Loucy (cell line): ENCODE data around the gene PCF11.

Experiments
- EZH2phosphoT487 ChIP-seq: fragments of 200-600 bp; IDR thresholded peaks from 2 replicates; pipeline ENCODE4 v1.6.1; 2018; ENCODE audit warnings: antibody characterized with exemption, mild to moderate bottlenecking, moderate library complexity, borderline replicate concordance
- TF ChIP-seq, protein P1 (sequence below): fragments of 200-600 bp; sonication (generic); conservative IDR thresholded peaks from 2 replicates; pipeline ENCODE4 v1.5.1; 2014; ENCODE audit warnings: mild to moderate bottlenecking, antibody characterized with exemption, low read length

DNA sequence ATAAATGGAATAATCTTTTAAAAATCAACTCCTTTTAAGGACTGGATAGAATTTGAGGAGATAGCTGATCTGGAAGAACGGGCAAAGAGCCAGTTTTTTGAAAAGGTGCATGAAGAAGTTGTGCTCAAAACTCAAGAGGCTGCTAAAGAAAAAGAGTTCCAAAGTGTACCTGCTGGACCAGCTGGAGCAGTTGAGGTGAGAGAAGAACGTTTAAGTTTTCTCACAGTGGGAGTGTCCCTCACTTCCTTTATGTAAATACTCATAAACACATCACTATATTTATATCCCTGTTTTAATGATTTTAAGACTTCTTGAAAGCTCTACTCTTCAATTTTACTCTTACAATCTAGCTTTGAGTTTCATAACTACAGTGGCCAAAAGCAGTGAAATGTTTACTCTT lies 24.9 kb downstream of the PCF11 start:
- TF ChIP-seq, protein P1, sequence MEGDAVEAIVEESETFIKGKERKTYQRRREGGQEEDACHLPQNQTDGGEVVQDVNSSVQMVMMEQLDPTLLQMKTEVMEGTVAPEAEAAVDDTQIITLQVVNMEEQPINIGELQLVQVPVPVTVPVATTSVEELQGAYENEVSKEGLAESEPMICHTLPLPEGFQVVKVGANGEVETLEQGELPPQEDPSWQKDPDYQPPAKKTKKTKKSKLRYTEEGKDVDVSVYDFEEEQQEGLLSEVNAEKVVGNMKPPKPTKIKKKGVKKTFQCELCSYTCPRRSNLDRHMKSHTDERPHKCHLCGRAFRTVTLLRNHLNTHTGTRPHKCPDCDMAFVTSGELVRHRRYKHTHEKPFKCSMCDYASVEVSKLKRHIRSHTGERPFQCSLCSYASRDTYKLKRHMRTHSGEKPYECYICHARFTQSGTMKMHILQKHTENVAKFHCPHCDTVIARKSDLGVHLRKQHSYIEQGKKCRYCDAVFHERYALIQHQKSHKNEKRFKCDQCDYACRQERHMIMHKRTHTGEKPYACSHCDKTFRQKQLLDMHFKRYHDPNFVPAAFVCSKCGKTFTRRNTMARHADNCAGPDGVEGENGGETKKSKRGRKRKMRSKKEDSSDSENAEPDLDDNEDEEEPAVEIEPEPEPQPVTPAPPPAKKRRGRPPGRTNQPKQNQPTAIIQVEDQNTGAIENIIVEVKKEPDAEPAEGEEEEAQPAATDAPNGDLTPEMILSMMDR, result no peak
- no peak for TF ChIP-seq EZH2phosphoT487
